Peyer's patch (tissue), 4 donors: ENCODE results near the gene P2RX3. TPM values are rescaled to one million over a fixed set of nuclear protein-coding genes. Genes with fewer than 3 reads are reported as not detected.

Source experiments
- DNase-seq, 3 donors: peaks; one replicate each; pipeline ENCODE4 v3.0.0-alpha.2; 2017 to 2019
- H3K27ac ChIP-seq, 4 donors: fragments of 200-600 bp; sonication (generic); one replicate each; pipeline ENCODE4 v1.5.1; 2016 to 2019
- H3K27me3 ChIP-seq, 2 donors: fragments of 200-600 bp; sonication (generic); one replicate each; pipeline ENCODE4 v1.5.1; 2019
- H3K36me3 ChIP-seq, 3 donors: fragments of 200-600 bp; sonication (generic); one replicate each; pipeline ENCODE4 v1.5.1; 2016 to 2019
- H3K4me1 ChIP-seq, 4 donors: fragments of 200-600 bp; sonication (generic); one replicate each; pipeline ENCODE4 v1.5.1; 2016 to 2019
- H3K4me3 ChIP-seq, 4 donors: fragments of 200-600 bp; sonication (generic); 1 replicate in 3 of 4; 2 replicates in 1 of 4; pipeline ENCODE4 v1.5.1; 2016 to 2019; ENCODE audit warnings: mild to moderate bottlenecking in 1 of 4
- H3K9me3 ChIP-seq, 4 donors: fragments of 200-600 bp; sonication (generic); one replicate each; pipeline ENCODE4 v1.5.1; 2016 to 2019; ENCODE audit warnings: mild to moderate bottlenecking in 1 of 4
- POLR2A ChIP-seq, 2 donors: fragments of 450-650 bp; IDR thresholded peaks; one replicate each; pipeline ENCODE4 v1.5.1; 2017; ENCODE audit warnings: antibody characterized with exemption in 2 of 2, mild to moderate bottlenecking in 2 of 2, moderate library complexity in 2 of 2
- total RNA-seq, 4 donors: library from RNA; depleted of rRNA; stranded (reverse); fragments of >200 nt; gene quantifications; one replicate each; pipeline ENCODE4 v1.1.0, GENCODE V29; 2016
- TF ChIP-seq, protein P1 (sequence below), 6 experiments: fragments of 450-650 bp in 4 of 6; fragments of 200-600 bp in 2 of 6; sonication (generic) in 1 of 6; IDR thresholded peaks; one replicate each; pipeline ENCODE4 v1.5.1; 2017 to 2019; ENCODE audit warnings: antibody characterized with exemption in 6 of 6, mild to moderate bottlenecking in 3 of 6, moderate library complexity in 1 of 6

P2RX3 gene
- total RNA-seq, 4 donors from 2014 or later, result 0.80 TPM; not detected in 3

DNA sequence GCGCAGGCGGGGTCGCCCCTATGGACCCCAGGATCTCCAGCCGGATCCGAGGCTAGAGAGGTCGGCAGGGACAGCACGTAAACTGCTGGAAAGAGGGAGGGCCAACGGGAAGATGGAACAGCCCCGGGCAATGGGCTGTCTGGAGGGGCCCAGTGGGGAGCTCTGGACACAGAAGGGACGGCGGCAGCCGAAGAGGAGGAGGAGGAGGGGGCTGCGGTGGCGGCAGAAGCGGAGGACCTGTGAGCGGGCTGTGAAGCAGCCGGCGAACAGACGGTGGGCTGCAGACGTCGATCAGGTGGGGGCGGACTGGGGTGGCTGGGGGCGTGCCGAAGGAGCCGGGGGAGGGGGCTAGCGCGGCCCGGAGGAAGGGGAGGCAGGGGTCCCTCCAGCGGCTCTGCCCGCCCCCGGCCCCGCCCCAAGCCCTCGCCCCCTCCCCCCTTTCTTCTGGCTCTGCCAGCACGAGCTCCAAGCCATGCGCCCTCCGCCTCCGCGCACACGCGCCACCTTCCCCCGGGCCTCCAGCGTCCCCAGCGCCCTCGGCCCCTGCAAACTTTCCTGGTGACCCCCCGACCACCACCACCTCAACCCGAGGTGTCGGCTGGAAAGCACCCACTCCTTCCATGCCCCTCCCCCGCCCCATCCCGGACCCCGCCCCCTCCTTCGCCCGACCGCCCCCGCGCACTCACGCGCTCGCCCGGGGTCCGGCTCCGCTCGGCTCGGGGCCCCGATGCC lies 13.8 kb upstream of the P2RX3 start:
- no peak for TF ChIP-seq POLR2A (IDR thresholded peaks at IDR 0.05)
- H3K4me1 ChIP-seq, result peaks cover 0 to 58% (median 8%) of the 10 kb centered on the region in 4 donors
- H3K9me3 ChIP-seq, result no peaks in the 10 kb centered on the region
- H3K36me3 ChIP-seq, result peaks cover 0 to 44% (median 0%) of the 10 kb centered on the region in 3 donors
- DNase-seq, result peak in 1 of 3 donors; percentile 61
- peak overlapping the region; percentile 74 to 97 (median 91) for H3K27ac ChIP-seq
- no peaks in the 10 kb centered on the region for H3K27me3 ChIP-seq
- peak overlapping the region; percentile 67 to 95 (median 84) for H3K4me3 ChIP-seq

DNA sequence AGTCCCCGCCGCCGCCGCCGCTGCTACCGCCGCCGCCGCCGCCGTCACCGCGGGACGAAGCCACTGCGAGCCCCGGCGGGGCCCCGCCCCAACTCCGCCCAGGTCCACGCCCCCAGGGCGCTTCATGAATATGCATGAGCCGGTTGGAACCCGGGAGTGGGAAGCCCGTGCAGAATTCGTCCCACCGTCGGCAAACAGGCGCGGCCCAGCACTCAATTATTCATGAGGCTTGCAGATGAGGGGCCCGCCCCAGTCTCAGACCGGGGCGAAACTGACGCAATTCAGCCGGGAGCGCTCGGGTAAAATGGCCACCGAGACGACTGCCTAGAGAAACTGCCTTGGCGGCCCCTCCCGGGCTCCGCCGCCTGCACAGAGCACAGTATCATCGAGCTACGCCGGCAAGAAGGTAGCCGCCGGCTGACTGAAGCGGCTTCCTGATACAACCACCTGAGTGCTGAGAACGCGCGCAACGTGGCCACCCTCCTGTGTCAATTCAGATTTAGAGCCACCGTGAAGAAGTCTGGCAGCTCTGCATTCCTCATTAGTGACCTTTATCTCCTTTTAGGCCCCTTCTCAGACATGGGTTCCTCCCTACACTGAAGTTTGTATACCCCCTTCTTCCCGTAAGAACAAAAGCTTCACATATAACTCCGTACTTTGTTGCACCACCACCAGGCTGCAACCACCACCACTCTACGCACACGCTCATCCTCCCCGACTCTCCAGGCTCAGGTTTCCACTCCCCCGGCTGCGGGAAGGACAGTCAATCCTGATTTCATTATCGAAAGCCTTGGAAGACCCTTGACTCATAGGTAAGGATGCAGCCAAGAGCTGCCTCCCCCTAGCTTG lies 13.0 kb upstream of the P2RX3 start, which contains the start of gene TNKS1BP1:
TSS of gene TNKS1BP1 (minus strand) at position 67 of the 849 bp plus-strand sequence. CDS start 3,067 bp downstream, outside the sequence.
- no peaks in the 10 kb centered on the region for H3K27me3 ChIP-seq
- peak; percentile 93 to 98 (median 98) for DNase-seq
- H3K36me3 ChIP-seq, result peaks cover 0 to 45% (median 0%) of the 10 kb centered on the region in 3 donors
- H3K4me3 ChIP-seq, result peak within 1 kb of the TSS; percentile 67 to 95 (median 84)
- peaks cover 0 to 52% (median 8%) of the 10 kb centered on the region in 4 donors for H3K4me1 ChIP-seq
- no peaks in the 10 kb centered on the region for H3K9me3 ChIP-seq
- H3K27ac ChIP-seq, result peak within 1 kb of the TSS; percentile 74 to 97 (median 91)
- peak; percentile 83 to 90 for TF ChIP-seq POLR2A (IDR thresholded peaks at IDR 0.05)
- TF ChIP-seq, protein P1, sequence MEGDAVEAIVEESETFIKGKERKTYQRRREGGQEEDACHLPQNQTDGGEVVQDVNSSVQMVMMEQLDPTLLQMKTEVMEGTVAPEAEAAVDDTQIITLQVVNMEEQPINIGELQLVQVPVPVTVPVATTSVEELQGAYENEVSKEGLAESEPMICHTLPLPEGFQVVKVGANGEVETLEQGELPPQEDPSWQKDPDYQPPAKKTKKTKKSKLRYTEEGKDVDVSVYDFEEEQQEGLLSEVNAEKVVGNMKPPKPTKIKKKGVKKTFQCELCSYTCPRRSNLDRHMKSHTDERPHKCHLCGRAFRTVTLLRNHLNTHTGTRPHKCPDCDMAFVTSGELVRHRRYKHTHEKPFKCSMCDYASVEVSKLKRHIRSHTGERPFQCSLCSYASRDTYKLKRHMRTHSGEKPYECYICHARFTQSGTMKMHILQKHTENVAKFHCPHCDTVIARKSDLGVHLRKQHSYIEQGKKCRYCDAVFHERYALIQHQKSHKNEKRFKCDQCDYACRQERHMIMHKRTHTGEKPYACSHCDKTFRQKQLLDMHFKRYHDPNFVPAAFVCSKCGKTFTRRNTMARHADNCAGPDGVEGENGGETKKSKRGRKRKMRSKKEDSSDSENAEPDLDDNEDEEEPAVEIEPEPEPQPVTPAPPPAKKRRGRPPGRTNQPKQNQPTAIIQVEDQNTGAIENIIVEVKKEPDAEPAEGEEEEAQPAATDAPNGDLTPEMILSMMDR (IDR thresholded peaks at IDR 0.05), result peak in 2 of 6 experiments; percentile 10 to 17

DNA sequence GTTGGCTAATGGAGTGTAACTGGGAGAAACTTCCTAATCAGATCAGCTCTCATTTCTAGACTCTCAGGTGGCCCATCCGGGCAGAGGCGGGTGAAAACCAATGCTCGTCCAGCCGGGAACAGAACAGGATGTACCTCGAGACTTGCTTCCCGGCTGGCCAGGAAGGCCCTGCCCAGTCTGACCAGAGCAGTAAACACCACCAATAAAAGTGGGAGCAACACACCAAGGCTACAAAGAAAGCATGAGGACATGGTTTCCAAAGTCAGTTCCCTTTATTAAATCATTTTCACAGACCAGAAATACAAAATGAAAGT lies 12.5 kb upstream of the P2RX3 start:
- peaks cover 0 to 45% (median 0%) of the 10 kb centered on the region in 3 donors for H3K36me3 ChIP-seq
- peaks cover 0 to 46% (median 8%) of the 10 kb centered on the region in 4 donors for H3K4me1 ChIP-seq
- TF ChIP-seq, protein P1 (IDR thresholded peaks at IDR 0.05), result no peak
- TF ChIP-seq POLR2A (IDR thresholded peaks at IDR 0.05), result peak; percentile 51 to 74
- H3K4me3 ChIP-seq, result peak overlapping the region; percentile 67 to 95 (median 84)
- H3K9me3 ChIP-seq, result no peaks in the 10 kb centered on the region
- no peaks in the 10 kb centered on the region for H3K27me3 ChIP-seq
- peak in 2 of 3 donors; percentile 81 to 86 for DNase-seq
- H3K27ac ChIP-seq, result peak overlapping the region; percentile 74 to 97 (median 91)

DNA sequence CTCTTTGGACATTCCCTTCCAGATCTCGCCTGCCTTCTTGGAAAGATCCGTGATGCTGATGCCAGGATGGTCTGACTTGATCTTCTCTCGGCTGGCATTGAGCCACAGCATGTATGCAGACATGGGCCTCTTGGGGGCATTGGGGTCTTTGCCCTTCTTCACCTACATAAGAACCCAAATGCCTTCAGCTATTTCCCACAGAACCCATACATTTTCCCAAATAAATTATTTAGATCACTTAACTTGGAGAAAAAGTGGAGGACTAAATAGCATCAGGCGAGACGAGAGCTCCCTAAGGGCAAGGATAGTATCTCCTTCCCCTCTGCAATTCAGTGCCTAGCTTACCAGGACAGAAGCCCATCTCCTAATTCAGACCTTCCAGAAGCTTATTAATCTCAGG lies 10.4 kb upstream of the P2RX3 start:
- peaks cover 0 to 63% (median 0%) of the 10 kb centered on the region in 3 donors for H3K36me3 ChIP-seq
- no peak for DNase-seq
- TF ChIP-seq, protein P1 (IDR thresholded peaks at IDR 0.05), result no peak
- TF ChIP-seq POLR2A (IDR thresholded peaks at IDR 0.05), result no peak
- H3K4me3 ChIP-seq, result no peak overlapping the region
- H3K4me1 ChIP-seq, result peaks cover 0 to 25% (median 8%) of the 10 kb centered on the region in 4 donors
- H3K27ac ChIP-seq, result no peak overlapping the region
- H3K9me3 ChIP-seq, result no peaks in the 10 kb centered on the region
- H3K27me3 ChIP-seq, result no peaks in the 10 kb centered on the region

DNA sequence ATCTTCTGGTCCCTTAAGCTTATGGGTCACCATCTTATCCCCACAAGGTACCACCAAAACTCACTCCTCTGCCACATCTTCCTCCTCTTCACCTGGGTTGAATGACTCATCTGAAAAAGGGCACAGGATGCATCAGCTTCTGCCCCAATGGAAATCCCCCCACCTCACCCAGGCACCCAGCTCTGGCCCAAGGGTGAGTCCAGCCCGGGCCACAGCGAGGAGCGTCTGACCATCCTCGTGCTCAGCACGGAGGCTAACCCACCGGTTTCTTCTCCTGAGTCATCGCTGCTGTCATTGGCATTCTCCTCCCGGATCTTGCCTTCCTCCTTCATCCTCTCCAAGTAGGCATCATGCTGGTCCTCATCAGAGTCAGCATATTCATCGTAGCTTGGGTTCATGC lies 8.1 kb upstream of the P2RX3 start:
- Histone ChIP-seq H3K27me3 (no peaks in the 10 kb centered on the region), H3K27ac (no peak overlapping the region), H3K4me3 (no peak overlapping the region), H3K36me3 (peaks cover 0 to 73% (median 0%) of the 10 kb centered on the region in 3 donors), H3K4me1 (peaks cover 0 to 28% (median 8%) of the 10 kb centered on the region in 4 donors), H3K9me3 (no peaks in the 10 kb centered on the region)
- TF ChIP-seq, protein P1 (IDR thresholded peaks at IDR 0.05), result no peak
- TF ChIP-seq POLR2A (IDR thresholded peaks at IDR 0.05), result no peak
- DNase-seq, result no peak
